Activated gamma-delta T cell treated with Interleukin-2 at 50 U/mL for 16 hours (primary cell): ENCODE data around the gene SEC14L2.
"Not testable (repeated sequence)": the region's sequence is repeated elsewhere in the genome, so short reads cannot be mapped to it uniquely, and the experiment has no call there.

Source experiments
- DNase-seq: peaks from one replicate; pipeline ENCODE4 v3.0.0-alpha.2; 2020

Gene SEC14L2

GRCh38 chr22:30380011-30380410 is 16.8 kb upstream of the SEC14L2 start:
- no peak for DNase-seq

GRCh38 chr22:30381264-30381663 is 15.6 kb upstream of the SEC14L2 start:
- no peak for DNase-seq

GRCh38 chr22:30382340-30382739 is 14.5 kb upstream of the SEC14L2 start:
- no peak for DNase-seq

- DNase-seq = no peak
These were observed 13.8 kb upstream of the SEC14L2 start for GRCh38 chr22:30383061-30383460.

- DNase-seq = no peak
These were observed 10.9 kb upstream of the SEC14L2 start for GRCh38 chr22:30385942-30386341.

- no peak for DNase-seq
These were observed 10.2 kb upstream of the SEC14L2 start for GRCh38 chr22:30386608-30386959.

- DNase-seq = peak; percentile 77
These were observed 9.6 kb upstream of the SEC14L2 start, which contains the start of gene RNF215 for GRCh38 chr22:30386960-30387827. Gene RNF215, minus strand, starts transcription at chr22:30387411. Its CDS starts 98 bp downstream, at chr22:30387313.

- DNase-seq = peak; percentile 76
These were observed 5.7 kb upstream of the SEC14L2 start for GRCh38 chr22:30390974-30391691.

- no peak for DNase-seq
These were observed 4.0 kb upstream of the SEC14L2 start for GRCh38 chr22:30392661-30393321.

- no peak for DNase-seq
These were observed 3.5 kb upstream of the SEC14L2 start for GRCh38 chr22:30393322-30393680.

GRCh38 chr22:30393885-30394284 is 2.9 kb upstream of the SEC14L2 start:
- DNase-seq = no peak

- no peak for DNase-seq
These were observed 1.1 kb downstream of the SEC14L2 start for GRCh38 chr22:30397656-30398635.

GRCh38 chr22:30398685-30399680 is 2.2 kb downstream of the SEC14L2 start:
- no peak for DNase-seq

GRCh38 chr22:30399718-30400117 is 2.9 kb downstream of the SEC14L2 start:
- no peak for DNase-seq

- no peak for DNase-seq
These were observed 3.3 kb downstream of the SEC14L2 start for GRCh38 chr22:30400159-30400558.

GRCh38 chr22:30401024-30401423 is 4.2 kb downstream of the SEC14L2 start:
- not testable (repeated sequence) for DNase-seq

- DNase-seq = no peak
These were observed 5.4 kb downstream of the SEC14L2 start for GRCh38 chr22:30402028-30402765.

- not testable (repeated sequence) for DNase-seq
These were observed 5.9 kb downstream of the SEC14L2 start for GRCh38 chr22:30402766-30403104.

- no peak for DNase-seq
These were observed 7.5 kb downstream of the SEC14L2 start for GRCh38 chr22:30404307-30404706.

- DNase-seq = no peak
These were observed 8.9 kb downstream of the SEC14L2 start for GRCh38 chr22:30405731-30406130.
